Adipose tissue (tissue), 3 donors: ENCODE results near the gene HCN1. TPM values are rescaled to one million over a fixed set of nuclear protein-coding genes. Genes with fewer than 3 reads are reported as not detected.

Source experiments
- H3K27ac ChIP-seq: one replicate; pipeline ENCODE4 v1.5.1; 2013; ENCODE audit warnings: low read depth, low read length
- WGBS, 3 donors: extraction: QIAGEN DNeasy Blood & Tissue Kit; methylation state at CpG; one replicate each; pipeline ENCODE4 v1.1.7; 2013; 5-methylcytosine and 5-hydroxymethylcytosine counted together
- polyA plus RNA-seq, 3 donors: library from polyadenylated mRNA; stranded (reverse); fragments of 200-250 nt; gene quantifications; one replicate each; pipeline ENCODE4 v1.2.3, GENCODE V29; 2013
- donor health status: healthy with polysubstance abuse.
- donor health status: Bipolar disorder and iron deficiency.
- donor health status: healthy.

The HCN1 gene
- polyA plus RNA-seq, 3 donors, result 0.01 to 0.59 (median 0.22) TPM

GRCh38 chr5:45252541-45252940 is 443.6 kb downstream of the HCN1 start:
- no peak overlapping the region for H3K27ac ChIP-seq
- 78 to 80% (median 79%) methylated on average over 3 of the region's 3 CpGs for WGBS, 3 donors

DNA sequence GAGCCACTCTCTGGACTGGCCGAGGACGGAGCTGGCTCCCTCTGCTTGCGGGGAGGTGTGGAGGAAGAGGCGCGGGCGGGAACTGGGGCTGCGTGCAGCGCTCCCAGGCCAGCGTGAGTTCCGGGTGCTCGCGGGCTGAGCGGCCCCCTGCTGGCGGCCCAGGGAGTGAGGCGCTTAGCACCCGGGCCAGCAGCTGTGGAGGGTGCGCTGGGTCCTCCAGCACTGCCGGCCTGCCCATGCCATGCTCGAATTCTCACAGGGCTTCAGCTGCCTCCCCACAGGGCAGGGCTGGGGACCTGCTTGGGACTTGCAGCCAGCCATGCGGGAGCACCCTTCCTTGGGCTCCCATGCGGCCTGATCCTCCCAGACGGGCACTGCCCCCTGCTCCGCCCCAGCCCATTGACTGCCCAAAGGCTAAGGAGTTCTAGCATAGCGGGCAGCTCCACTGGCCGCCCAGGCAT is 470.6 kb downstream of the HCN1 start:
- WGBS, 3 donors, result 95 to 96% (median 95%) methylated on average over 25 of the region's 25 CpGs
- no peak overlapping the region for H3K27ac ChIP-seq

- no peak overlapping the region for H3K27ac ChIP-seq
- WGBS, 3 donors, result 89 to 90% (median 90%) methylated on average over 4 of the region's 4 CpGs
Measured at GRCh38 chr5:45205403-45205961, 490.7 kb downstream of the HCN1 start.
